ENCODE measurements around the gene SLC39A5. TPM values are rescaled to one million over a fixed set of nuclear protein-coding genes. Genes with fewer than 3 reads are reported as not detected.
"Not testable (repeated sequence)": the region's sequence is repeated elsewhere in the genome, so short reads cannot be mapped to it uniquely, and the experiment has no call there.

The SLC39A5 gene
- total RNA-seq, 1 donor from 2014 or later, result not detected

DNA sequence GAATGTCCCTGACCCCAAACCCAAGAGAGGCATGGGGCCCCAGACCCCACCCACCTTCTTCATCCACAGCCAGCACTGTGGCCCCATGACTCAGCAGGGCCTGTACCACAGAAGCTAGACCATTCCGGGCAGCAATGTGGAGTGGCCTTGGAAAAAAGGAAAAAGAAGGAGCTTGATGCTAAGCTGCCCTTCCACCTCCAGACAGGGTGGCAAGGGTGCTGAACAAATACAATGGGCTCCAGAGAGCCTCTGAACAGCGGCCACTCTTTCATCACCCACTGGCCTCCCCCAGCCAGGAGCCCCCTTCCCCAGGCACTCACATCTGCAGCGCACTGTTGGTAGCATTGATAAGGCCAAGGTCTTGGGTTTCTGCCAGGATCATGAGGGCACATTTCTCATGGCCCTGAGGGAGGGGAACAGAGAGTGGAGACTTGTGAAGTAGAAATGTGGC lies 13.9 kb downstream of the SLC39A5 start:
- peak; percentile 32 for DNase-seq (ENCODE audit: low read depth)

GRCh38 chr12:56244494-56244893 lies 14.6 kb downstream of the SLC39A5 start:
- DNase-seq (ENCODE audit: low read depth), result no peak

DNA sequence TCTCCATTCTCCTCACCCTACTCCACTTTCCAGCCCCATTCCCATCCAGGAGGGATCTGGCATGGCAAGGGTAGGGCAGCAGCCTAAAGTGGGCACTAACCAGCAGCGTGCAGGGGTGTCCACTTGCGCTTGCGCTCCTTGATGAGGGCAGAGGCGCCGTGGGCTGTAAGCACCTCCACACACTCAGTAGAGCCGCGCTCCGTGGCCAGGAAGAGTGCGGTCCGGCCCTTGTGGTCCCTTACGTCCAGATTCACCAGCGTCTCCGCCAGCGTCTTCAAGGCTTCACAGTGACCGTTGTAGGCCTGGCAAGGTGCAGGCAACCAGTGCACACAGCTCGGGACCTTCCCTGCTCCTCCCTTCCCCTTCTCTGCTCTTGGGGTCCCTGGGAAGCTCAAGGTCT lies 18.1 kb downstream of the SLC39A5 start:
- no peak for DNase-seq (ENCODE audit: low read depth)

DNA sequence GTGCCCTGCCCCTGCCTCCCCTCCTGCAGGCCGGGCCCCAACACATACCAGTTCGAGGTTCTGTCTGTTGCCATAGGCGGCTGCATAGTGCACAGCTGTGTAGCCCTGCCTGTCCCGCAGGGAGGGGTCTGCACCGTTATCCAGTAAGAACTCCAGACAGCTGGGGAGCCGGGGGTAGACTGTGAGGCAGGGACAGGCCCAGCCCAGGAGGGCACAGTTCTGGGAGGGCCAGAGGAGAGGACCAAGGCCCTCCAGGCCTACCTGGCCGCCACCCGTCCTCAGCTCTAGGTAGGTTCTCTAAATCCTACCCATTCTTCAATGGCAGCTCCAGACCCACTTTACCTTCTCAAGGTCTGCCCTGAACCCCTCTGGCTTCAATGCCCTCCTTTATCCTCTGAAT lies 18.9 kb downstream of the SLC39A5 start:
- no peak for DNase-seq (ENCODE audit: low read depth)

DNA sequence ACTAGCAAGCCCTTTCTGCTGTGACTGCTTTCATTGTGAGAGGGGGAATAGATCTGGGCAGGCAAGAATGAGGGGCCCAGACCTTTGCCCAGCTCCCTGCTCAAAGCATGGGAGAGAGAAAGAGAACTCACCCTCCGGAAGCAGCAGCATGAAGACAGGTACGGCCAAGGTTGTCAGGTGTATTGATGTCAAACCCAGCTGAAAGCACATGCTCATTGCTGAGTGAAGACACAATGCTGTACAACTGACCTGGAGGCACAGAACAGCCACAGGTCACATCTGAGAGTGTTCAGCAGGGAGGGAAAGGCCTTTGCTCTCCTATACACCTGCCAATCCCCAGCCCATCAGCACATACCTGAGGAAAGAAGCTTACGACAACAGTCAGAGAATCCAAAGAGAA lies 22.8 kb downstream of the SLC39A5 start:
- no peak for DNase-seq (ENCODE audit: low read depth)

GRCh38 chr12:56253091-56253490 lies 23.2 kb downstream of the SLC39A5 start:
- DNase-seq (ENCODE audit: low read depth), result no peak

DNA sequence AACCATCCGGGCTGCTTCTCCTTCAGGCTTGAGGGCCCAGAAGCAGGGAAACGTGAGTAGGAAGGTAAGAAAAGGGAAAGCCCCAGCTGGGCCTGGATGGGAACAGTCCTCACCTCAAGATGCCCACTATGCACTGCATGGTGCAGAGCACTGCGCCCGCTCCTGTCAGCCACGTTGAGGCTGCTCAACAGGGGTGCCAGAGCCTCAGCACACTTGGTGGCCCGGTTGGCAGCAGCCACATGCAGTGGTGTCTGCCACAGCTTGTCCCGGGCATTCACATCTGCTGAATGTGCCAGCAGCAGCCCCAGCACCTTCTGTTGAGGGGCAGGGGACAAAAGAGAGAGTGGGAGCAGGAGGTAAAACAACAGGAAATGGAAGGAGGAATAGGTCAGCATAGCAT lies 25.8 kb downstream of the SLC39A5 start:
- no peak for DNase-seq (ENCODE audit: low read depth)

- peak; percentile 55 for DNase-seq (ENCODE audit: low read depth)
Measured at GRCh38 chr12:56256326-56256960, 26.6 kb downstream of the SLC39A5 start.

DNA sequence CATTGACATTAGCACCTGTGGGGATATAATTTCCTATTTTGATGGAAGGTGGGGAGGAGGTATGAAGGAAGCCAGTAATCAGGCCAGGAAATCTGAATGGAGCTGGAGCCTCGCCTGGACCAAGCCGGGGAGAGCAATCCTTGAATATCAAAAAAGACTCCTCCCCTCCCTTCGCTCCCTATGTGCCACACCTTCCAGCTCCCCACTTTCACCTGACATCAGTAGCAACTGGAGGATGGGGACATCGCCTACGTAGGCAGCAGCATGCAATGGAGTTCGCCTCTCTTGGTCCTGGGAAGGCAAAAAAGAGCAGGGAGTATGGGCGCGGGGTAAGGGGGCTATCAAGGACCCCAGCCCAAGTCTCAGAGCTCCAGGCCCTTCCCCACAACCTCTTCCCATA lies 27.2 kb downstream of the SLC39A5 start:
- no peak for DNase-seq (ENCODE audit: low read depth)

- DNase-seq (ENCODE audit: low read depth), result peak; percentile 41
Measured at GRCh38 chr12:56257491-56258067, 27.7 kb downstream of the SLC39A5 start.

GRCh38 chr12:56258068-56258819 lies 28.4 kb downstream of the SLC39A5 start, which contains the start of gene ANKRD52:
Gene ANKRD52, minus strand, starts transcription at chr12:56258384. Its CDS starts 115 bp downstream, at chr12:56258269.
- DNase-seq (ENCODE audit: low read depth), result peak; percentile 85

GRCh38 chr12:56258820-56259183 lies 29.0 kb downstream of the SLC39A5 start:
- DNase-seq (ENCODE audit: low read depth), result no peak

DNA sequence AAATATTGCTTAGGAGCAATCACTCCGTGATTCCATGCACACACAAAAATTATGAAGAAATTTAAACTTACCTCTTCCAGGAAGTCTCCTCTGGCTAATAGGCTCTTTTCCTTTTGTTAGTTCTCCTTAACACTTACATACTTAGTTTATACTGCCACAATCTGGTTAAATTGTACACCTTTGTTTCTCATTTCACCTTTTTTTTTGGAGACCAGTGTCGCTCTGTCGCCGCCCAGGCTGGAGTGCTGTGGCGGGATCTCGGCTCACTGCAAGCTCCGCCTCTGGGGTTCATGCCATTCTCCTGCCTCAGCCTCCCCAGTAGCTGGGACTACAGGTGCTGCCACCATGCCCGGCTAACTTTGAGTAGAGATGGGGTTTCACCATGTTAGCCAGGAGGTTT lies 30.5 kb downstream of the SLC39A5 start:
- no peak for DNase-seq (ENCODE audit: low read depth)

DNA sequence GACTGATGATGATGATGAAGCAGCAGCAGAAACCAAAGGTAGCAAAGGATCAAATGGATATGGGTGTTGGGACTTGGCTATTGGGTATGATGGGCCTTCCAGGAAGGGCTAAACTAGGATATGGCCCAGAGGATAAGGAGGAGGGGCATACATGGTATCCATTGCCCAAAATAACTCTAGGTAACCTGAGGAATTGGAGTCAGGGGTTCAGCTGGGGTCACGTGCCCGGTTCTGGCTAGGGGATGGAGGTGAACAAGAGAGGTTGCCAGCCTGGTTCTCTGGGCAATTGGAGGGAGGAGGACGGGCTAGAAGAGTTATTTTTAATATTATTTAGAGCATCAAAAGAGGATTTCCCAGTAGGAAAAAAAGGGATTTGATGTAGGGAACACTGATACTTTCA lies 31.1 kb downstream of the SLC39A5 start:
- DNase-seq (ENCODE audit: low read depth), result peak; percentile 59

DNA sequence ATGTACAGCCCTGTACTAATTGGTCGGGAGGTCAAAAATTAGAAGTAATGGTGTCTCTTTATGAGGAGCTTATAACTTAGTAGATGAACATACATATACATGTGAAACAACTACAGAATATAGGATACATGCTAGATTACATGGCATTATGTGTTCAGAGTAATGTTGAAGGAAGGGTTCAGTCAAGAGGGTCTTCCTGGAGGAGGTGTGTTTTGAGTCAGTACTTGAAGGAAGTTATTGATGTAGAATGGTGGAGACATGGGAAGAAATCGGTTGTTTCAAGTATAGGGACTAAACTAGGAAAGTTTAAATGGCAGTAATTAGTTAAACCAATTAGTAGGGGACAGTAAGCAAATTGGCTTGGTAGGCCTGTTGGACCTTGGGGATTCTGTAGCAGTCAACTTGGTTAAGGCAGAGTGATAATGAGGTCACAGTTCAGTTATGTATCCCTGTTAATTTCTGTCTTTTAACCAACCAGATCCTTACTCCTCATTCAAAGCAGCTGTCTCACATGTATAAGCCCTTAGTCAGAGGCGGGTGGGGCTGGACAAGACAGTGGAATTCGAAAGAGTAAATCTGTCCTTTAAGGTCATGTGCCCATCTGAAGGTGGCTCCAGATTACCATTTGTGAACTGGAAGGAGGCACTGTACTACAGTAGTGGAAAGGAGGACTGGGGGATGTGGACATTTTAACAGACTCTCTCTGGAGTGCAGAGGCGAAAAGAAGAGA lies 31.8 kb downstream of the SLC39A5 start:
- peak; percentile 98 for DNase-seq (ENCODE audit: low read depth)

DNA sequence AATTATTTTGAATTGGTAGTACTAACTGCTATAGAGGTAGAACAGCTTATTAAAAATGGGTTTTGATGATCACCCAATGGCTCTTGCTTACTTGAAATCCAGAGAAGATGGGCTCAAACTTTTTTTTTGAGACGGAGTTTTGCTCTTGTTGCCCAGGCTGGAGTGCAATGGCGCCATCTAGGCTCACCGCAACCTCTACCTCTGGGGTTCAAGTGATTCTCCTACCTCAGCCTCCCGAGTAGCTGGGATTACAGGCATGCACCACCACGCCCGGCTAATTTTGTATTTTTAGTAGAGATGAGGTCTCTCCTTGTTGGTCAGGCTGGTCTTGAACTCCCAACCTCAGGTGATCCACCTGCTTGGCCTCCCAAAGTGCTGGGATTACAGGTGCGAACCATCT lies 33.1 kb downstream of the SLC39A5 start:
- DNase-seq (ENCODE audit: low read depth), result not testable (repeated sequence)

GRCh38 chr12:56266068-56266692 lies 36.3 kb downstream of the SLC39A5 start:
- peak; percentile 32 for DNase-seq (ENCODE audit: low read depth)

DNA sequence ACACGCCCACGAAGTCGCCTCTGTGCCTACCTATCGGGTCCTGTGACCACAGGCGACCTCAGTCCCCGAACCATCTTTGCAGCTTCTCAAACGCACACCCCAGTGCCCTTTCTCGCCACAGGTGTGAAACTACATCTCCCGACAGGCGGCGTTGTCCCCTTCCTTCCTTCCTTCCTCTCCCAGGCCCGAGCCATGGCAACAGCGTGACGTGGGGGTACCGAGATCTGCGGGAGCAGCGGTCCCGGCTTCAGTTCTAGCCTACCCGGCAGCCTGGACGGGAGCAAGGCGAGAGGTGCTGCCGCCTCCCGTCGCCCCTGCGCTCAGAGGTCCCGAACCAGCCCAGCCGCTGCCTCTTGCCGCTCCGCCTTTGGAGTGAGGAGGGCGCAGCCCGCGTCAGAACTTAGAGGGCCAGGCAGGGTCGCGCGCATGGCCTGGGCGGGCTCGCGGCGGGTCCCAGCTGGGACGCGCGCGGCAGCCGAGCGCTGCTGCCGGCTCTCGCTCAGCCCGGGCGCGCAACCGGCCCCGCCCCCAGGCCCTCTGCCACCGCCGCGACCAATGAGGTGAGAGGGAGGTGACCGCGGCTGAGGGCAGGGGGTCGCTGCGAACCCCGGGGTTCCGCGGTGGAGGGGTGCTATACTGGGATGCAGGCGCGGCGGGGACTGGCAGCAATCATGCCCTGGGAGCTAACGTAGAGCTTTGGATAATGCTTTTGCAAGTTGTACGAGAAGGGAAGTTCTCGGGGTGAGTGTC lies 37.0 kb downstream of the SLC39A5 start, which contains the start of gene COQ10A:
TSS of gene COQ10A (plus strand) at position 250 of the 750 bp plus-strand sequence. CDS start at position 427, 177 bp downstream.
- peak; percentile 93 for DNase-seq (ENCODE audit: low read depth)

- peak; percentile 60 for DNase-seq (ENCODE audit: low read depth)
Measured at GRCh38 chr12:56267443-56268071, 37.7 kb downstream of the SLC39A5 start.

DNA sequence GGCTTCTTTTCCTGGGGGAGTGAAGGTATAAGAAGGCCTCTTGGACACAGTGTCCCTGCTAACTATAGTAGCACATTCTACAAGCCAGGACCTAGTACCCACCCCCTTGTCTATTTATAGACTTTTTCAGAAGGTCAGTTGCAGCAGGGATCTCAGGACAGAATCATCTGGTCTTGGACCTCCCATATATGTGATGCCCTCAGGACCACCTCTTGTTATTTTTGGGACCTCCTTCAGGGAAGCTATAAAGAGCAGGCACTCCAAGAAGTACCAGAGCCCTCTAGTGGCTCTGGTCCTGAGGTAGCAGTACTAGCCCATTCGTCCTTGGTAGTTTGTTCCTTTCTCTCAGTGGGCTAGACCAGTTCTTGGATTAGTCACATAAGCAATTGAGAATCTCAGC lies 41.2 kb downstream of the SLC39A5 start:
- peak; percentile 68 for DNase-seq (ENCODE audit: low read depth)

All from myocyte (in vitro differentiated cells).